SKM-1 treated with dmso at 0.1 percent for 144 hours (cell line): ENCODE measurements around the gene MPHOSPH9.

ENCODE experiments used
- DNase-seq: peaks from one replicate; lab custom pipeline; 2025; ENCODE audit not compliant: unreplicated experiment; lab: John Stamatoyannopoulos, UW

The MPHOSPH9 gene, protein sequence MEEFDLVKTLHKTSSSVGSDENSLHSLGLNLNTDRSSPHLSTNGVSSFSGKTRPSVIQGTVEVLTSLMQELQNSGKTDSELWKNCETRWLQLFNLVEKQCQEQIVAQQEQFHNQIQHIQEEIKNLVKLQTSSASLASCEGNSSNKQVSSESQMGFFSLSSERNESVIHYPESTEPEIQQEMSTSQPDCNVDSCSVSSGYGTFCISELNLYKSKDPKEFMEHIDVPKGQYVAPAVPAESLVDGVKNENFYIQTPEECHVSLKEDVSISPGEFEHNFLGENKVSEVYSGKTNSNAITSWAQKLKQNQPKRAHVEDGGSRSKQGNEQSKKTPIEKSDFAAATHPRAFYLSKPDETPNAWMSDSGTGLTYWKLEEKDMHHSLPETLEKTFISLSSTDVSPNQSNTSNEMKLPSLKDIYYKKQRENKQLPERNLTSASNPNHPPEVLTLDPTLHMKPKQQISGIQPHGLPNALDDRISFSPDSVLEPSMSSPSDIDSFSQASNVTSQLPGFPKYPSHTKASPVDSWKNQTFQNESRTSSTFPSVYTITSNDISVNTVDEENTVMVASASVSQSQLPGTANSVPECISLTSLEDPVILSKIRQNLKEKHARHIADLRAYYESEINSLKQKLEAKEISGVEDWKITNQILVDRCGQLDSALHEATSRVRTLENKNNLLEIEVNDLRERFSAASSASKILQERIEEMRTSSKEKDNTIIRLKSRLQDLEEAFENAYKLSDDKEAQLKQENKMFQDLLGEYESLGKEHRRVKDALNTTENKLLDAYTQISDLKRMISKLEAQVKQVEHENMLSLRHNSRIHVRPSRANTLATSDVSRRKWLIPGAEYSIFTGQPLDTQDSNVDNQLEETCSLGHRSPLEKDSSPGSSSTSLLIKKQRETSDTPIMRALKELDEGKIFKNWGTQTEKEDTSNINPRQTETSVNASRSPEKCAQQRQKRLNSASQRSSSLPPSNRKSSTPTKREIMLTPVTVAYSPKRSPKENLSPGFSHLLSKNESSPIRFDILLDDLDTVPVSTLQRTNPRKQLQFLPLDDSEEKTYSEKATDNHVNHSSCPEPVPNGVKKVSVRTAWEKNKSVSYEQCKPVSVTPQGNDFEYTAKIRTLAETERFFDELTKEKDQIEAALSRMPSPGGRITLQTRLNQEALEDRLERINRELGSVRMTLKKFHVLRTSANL

DNA sequence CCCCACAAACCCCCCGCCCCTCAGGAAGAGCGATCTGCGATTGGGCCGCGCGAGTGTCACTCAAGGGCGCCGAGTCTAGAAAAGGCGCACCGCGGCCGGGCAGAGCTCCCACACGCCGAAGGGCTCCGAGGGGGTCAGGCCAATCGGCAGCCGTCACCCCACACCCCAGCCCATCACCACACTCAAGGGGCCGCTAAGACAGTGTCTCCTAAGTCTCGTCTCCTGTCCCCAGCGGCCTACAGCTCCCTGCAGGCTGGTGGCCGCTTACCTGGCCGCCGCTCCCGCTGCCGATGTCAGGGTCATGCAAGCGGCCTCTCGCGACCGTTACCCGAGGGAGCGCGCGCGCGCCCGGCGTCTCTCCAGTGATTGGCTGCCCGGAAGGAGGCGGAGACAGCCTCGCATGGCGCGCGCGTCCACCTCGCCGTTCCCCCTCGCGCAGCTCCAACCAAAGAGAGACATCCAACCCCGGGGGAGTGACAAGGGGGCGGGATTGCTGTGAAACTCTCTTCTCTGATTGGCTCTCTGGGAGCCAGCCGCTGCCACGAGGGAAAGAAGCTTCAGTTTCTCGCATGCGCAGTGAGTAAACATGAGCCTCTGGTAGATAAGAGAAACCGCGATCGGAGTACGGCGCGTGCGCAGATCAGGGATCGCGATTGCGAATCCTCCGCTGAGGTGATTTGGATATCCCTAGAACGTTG lies at the start of gene MPHOSPH9, which contains the start of gene MTRFR:
Gene MPHOSPH9 (minus strand): TSS at position 335 of the 698 bp plus-strand sequence. CDS start 2,777 bp downstream, outside the sequence.
Gene MTRFR (plus strand): TSS at position 630 of the 698 bp plus-strand sequence. CDS start 20,239 bp downstream, outside the sequence.
- DNase-seq = peak; percentile 87

DNA sequence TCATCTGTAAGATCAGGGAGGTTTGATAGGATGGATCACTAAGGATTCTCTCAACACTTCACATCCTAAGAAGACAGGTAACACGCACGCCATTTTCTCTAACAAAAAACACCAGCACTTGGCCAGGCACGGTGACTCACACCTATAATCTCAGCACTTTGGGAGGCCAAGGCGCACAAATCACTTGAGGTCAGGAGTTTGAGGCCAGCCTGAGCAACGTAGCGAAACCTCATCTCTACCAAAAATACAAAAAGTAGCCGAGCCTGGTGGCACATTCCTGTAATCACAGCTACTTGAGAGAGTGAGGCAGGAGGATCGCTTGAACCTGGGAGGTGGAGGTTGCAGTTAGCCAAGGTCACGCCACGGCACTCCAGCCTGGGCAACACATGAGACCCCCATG lies 49.2 kb upstream of the MPHOSPH9 start:
- DNase-seq = no peak

DNA sequence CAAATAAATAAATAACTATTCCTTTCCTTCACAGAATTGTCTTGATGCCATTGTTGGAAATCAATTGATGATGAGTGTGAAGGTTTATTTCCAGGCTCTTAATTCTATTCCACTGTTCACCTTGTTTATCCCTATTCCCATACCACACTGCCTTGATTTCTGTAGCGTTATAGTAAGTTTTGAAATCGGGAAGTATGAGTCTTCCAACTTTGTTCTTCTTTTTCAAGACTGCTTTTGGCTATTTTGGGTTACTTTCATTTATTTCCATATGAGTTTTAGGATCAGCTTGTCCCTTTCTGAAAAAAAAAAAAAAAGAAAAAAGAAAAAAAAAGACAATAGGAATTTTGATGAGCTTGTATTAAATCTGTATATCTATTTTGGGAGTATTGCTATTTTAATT lies 48.0 kb upstream of the MPHOSPH9 start:
- DNase-seq = no peak

DNA sequence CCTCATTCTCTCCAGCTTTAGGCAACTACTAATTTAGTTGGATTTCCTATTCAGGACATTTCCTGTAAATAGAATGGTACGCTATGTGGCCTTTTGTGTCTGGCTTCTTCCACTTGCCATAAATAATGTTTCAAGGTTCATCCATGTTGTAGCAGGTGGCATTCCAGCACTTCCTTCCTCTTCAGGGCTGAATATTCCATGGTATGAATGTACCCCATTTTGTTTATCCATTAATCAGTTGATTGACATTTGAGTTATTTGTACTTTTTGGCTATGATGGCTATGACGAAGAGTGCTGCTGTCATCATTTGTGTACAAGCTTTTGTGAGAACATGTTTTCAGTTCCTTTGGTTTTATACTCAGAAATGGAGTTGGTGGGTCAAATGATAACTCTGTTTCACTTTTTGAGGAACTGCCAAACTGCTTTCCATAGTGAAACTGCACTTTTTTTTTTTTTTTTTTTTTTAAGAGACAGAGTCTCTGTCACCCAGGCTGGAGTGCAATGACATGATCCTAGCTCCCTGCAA lies 45.2 kb upstream of the MPHOSPH9 start:
- DNase-seq = no peak

DNA sequence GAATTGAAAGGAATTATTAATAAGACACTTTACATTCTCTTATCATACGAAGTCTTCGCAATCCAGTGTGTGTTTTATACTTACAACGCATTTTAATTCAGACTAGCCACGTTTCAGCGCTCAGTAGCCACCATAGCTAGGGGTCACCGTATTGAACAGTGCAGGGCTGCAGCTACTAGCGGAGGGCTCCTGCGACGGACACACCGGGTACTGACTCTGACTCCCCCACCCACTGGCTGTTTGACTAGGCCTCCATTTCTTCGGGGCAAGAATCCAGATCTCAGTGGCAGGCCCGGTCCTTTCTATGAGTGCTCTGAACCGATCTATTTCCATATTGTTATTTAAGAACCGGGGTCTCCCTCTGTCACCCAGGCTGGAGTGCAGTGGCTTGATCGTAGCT lies 40.2 kb upstream of the MPHOSPH9 start:
- DNase-seq = no peak

DNA sequence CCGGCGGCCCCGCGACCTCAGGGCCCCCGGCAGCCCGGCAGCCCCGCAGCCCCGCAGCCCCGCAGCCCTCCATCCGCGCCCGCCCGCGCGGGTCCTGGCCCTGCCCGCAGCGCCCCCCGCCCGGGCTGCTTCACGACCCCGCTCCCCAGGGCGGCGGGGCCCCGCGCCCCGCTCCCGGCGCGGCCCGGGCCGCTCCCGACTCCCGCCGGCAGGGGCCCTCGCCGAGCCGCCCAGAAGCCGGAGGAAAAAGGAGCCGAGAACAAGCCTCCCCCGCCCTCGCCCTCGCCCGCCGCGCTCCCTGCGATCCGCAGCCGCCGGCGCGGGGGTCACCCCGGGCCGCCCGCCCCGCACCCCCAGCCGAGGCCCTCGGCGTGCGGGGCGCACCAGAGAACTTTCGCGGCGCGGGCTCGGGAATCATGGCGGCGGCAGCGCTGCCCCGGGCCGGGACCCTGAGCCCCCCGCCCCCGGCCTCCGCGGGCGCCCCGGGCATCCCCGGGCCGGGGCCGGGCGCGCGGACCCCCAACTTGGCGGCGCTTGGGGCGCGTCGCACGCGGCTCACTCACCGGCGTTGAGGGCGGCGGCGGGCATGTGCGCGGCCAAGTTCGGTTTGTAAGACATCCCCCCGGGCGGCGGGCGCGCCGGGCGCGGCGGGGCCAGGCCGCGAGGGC lies 38.2 kb upstream of the MPHOSPH9 start:
- peak; percentile 16 for DNase-seq

DNA sequence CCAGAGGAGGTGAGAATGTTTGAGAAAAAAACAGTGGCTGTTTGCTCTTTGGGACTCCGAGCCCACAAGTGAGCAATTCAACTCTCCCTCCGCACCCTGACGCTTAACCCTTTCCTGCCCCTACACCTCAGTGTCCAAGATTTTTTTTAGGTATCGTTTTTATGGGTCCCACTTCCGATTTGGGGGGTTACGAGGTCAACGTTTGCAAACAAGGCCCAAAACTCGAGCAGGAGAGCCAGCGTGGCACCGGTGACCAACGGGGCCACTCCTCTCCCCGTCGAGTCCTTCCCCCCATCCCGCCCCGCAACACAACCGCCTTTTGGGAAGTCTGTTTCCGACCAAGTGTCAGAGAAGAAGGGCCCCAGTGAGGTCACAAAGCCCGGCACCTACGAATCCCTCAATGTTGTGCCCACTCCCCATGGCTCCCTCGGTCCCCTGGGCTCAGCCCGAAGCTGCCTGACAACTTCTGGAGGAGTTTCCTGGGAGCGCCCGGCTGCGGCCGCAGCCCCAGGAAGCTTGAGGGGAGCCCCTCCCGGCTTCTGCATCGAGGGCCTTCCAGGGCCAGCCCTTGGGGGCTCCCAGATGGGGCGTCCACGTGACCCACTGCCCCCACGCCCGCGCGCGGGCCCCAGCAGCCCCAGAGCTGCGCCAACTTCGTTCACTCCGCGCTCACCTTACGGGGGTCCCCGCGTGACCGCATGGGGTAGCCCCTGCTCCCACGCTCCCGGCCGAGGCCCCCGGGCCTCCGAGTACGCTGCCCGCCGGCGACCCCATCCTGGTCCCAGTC lies 37.5 kb upstream of the MPHOSPH9 start:
- DNase-seq = no peak

DNA sequence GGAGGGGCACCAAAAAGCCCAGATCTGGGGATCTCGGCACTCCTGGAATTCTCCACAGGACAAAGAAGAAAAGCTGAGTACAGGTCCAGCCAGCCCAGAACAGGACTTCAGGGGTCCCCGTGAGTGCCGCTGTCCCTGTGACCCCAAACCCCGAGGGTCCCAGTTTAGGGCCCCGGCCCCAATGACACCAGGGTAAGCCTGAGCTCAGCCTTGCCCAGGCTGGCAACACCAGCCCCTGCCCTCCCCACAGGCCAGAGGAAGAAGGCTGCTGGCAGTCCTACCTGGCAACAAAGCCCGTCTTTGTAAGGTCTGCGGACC lies 36.9 kb upstream of the MPHOSPH9 start:
- DNase-seq = no peak

DNA sequence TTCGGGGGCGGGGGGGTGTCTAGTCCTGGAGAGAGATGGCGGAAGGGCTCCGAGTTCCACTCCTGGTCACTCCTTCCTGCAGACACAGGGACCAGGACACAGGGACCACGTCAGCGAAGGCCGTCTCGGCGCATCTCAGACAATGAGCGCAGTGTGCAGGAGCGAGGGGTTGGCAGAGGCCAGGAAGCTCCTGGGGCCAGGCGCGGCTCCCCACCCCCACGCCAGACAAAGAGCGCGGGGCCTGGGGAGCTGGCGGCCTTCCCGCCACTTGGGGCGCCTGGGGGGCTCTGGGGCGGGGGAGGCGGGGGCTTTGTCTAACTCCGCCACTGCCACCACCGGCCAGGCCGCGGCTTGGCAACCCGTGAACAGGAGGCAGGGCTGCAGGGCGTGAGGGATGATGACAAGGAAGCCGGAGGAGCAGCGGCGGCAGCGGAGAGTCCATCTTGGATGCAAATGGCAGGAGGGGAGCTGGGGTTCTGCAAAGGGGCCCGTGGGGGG lies 36.5 kb upstream of the MPHOSPH9 start:
- no peak for DNase-seq

DNA sequence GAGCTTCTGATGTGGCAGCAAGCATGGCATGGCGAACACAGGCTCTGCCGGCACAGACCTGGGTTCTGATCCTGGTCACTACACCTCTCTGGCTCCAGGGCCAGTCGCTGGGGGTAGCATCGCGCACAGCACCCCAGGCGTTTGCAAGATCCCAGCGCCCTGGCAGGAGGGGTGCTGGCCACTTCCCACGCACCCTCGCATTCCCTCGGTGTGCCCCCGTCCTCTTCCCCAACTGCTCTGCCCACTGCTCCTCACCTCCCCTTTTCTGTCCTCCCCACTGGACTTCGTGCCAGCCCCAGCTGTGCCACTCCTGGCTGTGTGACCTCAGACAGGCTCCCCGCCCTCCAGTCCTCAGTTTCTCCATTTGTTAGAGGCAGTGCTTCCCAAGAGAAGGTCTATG lies 35.9 kb upstream of the MPHOSPH9 start:
- DNase-seq = no peak

DNA sequence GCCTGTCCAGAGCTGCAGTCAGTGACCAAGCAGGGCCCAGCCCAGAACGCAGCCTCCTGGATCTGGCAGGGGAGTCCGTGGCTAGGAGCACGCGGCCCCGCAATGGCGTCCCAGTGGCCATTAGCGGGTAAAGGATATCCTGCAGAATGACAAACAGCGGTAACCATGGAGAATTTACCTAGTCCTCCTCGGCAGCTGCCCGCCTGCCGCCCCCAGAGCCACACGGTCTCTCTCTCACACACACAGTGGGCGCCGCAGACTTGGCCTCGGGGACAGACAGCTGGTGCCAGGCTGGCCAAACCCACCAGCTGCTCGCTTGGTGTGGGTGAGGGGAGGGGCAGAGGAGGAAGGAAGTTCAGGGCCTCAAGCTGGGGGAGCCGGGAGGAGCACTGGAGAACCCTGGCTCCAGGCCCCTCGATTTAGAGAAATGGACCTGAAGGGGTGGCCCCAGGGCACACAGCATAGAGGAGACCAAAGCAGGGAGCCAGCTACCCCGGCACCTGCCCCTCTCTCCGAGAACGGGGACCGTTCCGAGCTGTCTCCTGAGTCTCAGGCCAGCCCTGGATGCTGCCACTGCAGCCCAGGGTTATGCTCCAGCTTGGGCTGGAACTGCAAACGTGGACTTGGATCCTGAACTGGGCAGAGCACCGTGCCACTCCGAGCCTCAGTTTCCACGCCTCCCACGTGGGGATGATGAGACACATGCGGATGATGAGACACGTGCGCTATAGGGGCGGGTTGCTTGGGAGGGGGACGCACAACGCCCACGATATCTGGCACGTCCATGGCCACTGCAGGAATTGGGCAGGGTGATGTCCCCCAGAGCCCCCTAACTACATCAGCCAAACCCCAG lies 35.3 kb upstream of the MPHOSPH9 start:
- DNase-seq = no peak

DNA sequence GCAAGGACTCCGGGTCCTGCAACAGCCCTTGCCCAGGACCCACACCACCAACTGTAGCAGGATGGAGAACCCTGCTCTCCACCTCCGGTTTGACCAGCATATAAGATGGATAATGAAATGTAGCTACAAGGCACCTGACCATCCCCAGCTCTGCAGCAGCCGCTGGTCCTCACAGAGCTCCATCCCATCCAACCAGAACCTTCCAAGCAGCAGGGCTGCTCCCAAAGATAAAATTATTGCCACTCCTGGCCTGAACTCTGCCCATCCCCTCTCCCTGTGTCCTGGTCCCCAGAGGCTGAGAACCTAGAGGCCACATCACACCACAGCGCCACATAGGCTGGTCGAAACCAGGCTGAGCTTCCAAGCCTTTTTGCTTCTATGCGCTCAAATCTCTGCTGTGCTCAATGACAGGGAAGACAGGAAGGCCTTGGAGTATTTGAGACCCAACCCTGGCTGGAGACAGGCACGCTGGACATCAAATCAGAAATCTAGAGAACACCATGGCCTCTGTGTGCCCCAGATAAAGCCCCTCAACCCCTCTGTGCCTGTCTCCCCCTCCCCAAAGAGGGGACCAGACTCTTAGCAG lies 34.5 kb upstream of the MPHOSPH9 start:
- DNase-seq = no peak

DNA sequence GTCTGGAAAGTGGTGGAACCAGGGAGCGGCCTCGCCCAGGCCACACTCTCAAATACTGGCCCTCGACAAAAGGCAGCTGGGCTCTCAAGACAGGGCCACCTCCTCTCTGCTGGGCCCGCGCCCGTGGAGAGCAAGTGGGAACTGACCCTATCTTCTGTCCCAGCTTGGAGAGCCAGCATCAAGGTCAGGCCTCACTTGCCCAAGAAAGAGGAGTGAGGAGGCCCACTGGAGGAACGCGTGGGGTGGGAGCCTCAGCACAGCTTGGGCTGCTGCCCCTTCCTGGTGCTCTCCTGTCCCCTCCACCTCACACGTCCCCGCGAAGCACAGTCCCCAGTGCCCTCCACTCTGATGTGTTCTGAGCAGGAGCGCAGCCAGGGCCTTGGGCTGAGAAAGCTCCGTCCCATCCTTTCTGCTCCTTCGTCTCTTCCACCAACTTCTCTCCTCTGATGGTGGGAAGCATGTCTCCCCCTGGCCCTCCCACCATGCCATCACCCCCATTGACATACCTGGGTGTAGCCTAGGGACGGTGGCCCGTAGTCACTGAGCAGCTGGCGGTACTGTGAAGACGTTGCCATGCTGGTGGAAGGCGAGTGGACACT lies 33.8 kb upstream of the MPHOSPH9 start:
- no peak for DNase-seq

DNA sequence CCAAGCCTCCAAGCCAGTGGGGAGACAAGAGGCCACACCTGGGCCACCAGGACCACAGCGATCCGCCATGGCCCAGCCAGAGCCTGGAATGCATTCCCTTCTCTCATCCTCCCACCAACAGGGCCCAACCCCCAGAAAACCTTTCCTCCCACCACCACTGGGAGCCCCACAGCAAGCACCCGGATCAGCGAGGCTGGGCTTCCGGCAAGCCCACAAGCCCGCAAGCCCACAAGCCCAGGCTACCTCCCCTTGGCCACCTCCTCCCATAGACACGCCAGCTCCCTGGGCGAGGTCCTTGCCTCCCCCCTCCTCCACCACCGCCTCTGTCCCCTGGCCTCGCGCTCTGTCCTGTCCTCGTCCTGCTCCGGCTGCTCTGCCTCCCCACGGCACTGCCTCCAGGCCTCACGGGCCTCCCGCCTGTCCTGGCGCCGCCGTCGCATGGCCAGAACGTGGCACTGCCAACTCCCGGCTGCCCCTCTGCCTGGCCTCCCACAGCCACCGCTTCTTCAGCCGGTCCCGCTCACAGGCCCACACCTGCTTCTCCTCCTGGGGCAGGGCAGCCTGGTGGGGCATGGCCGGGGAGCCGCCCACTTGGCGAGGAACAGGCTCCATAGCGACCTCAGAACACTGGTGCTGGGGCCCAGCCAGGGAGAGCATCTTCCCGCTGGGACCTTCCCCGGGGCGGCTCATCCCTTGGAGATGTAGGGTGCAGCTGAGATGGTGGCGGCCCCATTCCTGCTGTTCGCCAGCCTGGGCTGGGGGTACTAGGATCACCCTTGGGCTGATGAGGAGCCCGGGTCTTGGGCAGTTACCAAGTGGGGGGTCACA lies 33.1 kb upstream of the MPHOSPH9 start:
- no peak for DNase-seq

DNA sequence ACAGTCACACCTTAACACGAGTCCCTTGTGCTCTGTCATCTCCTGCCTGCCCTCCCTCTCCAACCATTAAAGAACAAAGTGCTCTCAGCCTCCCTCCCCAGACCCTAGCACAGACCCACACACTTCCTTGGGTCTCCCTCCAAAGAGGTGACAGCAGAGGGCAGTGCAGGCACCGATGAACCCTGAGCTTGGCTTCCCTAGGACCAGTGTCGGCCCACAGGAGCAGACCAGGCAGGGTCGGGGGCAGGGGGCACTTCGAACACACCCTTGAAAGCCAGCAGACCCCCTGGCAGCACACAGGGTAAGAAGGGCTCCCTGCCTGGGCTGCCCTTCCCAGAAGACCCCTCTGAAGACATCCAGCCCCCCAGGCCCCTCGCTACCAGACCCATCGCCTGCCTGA lies 31.7 kb upstream of the MPHOSPH9 start:
- no peak for DNase-seq

DNA sequence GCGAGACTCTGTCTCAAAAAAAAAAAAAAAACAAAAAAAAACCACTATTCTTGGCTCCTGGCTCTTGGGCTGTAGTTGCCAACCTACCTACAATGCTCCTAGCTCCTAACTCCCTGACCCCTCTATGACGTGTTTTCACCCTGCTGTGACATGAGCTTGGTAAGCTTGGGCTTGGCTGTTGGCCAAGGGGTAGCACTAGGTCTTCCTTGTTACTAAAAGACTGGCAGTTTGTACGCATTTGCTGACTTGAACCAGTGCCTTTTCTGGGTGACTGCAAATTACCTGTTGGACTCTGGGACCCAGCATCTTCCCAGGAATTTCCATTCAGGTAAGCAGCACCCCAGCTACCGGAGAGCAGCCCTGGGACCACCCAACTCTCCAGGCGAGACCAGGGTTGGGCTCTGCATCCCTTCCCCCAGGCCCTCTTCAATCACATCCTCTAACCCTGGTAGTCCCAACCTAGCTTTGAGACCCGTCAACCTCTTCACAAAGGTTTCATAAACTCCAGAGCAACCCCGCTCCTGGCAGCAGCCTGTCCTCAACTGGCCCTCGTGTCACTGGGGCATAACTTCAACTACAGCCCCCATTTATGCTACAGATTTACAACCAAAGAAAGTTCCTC lies 30.4 kb upstream of the MPHOSPH9 start:
- DNase-seq = no peak
